Epidermal melanocyte (primary cell): ENCODE data around the gene NRG3.

Experiments
- DNase-seq: peaks from one replicate; pipeline ENCODE4 v3.0.0; 2011; ENCODE audit warnings: low spot score; ENCODE audit not compliant: insufficient read length

Gene NRG3

DNA sequence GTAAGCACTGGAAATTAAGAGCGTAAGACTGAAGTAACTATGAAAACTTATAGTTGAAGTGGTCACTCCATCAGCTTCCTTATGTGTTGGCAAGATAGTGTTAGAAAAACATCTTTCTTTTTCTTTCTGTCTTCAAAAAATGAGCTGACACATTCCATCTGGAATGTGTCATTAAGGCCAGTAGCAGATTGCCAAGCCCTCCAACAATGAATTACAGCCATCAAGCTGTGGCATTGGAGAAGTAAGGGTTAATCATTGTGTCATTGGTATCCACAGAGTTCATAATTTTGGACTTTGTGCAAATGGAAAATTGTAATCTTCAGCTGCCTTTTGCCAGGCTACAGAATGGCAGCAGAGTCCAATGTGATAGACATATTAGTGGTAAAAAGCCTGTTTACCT, 926.3 kb downstream of the NRG3 start:
- DNase-seq, result no peak

DNA sequence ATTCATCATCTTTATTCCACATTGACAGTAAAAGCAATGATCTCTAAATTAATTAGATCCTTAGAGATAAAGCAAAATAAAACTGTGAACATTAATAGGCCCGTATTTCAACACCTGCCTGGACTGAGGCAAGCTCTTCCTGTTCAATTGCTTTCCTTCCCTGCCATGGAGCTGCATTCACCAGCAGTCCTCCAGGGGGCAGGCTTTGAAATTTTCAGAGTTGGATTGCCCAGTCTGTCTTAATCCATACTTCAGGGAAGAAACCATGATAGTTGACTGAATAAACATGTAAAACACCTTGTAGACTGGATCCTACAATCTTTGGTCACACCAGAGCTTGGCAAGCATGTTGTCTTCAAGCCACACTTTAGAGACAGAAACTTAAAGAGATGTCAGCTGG, 936.6 kb downstream of the NRG3 start:
- DNase-seq, result no peak

DNA sequence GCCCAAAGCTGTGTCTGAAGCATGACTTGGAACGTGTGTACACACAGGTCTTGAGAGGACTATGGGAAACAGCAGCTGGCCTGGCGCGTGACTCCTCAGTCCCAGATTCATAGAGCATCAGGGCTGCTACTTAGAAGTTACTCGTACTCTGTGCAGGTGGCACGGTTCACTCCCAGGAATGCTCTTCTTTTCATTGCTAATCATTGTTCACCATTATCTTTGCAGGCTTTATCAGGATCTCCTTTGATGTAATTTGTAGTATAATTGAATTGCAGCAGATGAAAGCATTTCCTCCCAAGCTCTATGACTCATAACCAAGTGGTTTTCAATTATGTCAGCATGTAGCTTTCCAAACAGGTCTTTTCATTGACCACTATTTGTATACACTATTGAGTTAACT, 938.9 kb downstream of the NRG3 start:
- DNase-seq, result no peak

DNA sequence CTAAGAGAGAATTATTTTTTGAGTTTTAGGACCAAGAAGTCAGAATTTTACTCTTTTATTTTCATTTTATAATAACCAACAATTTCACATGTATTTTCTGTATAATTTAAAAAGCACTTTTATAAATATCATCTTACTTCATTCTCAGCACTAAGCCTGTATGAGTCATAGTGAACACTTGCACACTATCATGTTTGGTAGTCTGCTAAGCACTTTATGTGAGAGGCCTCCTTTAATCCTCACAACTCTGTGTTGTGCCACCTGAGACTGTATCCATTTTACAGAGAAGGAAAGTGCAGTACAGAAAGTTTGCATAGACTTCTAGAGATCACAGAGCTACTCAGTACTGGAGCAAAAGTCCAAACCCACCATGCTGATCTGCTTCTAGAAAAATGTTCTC, 939.6 kb downstream of the NRG3 start:
- no peak for DNase-seq

DNA sequence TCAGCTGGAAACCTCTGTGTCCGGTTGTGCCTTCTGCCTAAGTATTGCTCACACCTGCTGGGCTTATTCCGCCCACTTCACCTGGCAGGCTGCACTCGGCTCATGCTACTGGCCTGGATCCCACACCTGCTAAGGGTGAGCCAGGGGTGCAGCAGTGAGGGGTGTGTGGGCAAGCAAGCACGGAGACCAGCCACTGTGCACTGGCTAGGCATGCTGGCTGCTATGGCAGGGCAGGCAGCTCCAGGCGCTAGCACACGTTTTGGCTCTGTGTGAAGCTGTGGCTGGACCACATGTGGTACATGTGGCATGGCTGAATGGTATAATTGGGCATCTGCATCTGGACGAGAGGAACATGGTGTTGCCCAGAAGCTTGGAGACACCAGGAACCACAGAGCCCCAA, 940.7 kb downstream of the NRG3 start:
- no peak for DNase-seq

DNA sequence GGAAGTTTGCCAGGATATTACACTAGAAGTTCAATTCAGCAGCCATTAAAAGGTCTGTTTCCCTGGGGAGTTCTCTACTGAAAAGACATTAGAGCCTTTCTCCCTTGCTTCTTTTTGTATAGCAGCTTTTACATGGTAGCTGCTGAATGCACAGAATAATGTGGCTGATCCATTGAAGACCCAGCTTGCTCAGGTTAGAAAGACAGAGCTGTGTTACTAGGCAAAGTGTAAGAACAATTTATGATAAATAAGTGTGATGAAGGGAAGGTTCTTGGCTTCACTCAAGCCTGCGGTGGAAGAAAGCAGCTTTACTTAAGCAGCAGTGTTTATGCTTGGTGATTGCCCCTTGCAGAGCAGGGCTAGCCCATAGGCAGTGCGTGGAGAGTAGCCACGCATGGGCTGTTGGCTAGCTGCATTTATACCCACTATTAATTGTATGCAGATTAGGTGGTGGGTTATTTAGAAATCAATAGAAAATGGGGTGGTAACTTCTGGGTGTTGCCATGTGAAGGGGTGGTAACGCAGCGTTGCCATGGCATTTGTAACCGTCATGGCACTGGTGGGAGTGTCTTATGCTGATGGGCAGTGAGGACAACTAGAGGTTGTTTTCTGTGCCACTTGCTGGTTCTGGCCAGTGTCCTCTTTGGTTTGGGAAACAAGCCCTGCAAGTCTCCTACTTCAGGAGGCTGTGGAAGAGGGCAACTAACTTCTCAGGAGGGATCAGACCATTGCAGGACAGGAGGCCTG, 942.9 kb downstream of the NRG3 start:
- DNase-seq, result no peak

DNA sequence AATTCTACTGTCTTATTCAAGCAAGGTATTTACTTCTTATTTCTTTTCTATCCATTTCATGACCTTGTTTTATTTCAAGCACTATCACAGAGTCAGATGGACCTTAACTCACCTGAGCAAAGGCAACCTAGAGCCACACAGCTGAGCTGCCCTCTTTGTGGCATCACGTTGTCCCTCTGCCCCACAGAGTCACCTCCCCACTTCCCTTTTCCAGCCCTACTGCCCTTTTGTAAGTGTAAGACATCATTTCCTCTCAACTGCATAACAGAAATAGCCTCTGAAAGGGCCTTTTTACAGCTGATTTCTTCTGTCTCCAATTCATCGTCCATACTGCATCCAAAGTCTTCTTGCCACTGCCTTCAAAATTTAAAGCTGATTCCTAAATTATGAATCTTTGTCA, 946.0 kb downstream of the NRG3 start:
- DNase-seq, result no peak

DNA sequence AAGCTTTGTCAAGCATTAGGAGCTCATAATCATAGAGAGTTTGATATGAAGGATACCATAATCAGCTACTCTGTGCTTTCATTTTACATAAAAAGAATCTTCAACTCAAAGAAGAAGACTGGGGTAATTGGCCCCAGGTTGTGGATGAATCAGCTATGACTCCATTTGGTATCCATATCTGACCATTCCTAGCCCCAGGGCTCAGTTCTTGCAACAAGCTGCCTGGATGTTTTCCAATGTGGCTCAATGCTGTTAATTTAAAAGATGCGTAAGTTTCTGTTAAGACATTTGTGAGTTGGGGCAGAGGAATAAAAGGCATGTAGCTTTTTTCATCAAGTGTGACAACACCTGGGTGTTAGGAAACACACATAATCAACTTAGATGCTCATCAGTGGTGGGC, 951.1 kb downstream of the NRG3 start:
- DNase-seq, result no peak

DNA sequence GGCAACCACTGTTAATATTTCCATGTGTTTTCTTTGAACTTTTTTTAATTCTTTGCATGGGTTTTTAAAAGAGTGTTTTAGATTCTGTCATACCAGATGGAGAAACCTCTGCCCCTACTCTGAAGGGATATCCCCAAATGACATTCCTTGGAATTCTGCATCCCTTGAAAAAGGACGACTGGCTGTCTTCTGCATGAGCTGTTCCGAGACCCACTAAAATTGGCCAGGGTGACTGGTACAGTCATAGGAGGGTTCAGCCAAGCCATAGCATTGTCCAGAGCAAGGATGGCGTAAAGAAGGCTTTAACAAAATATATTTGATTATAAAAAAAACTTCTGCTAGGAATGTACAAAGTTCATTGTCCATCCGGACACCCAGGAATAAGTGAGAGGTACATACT, 952.9 kb downstream of the NRG3 start:
- DNase-seq, result no peak

DNA sequence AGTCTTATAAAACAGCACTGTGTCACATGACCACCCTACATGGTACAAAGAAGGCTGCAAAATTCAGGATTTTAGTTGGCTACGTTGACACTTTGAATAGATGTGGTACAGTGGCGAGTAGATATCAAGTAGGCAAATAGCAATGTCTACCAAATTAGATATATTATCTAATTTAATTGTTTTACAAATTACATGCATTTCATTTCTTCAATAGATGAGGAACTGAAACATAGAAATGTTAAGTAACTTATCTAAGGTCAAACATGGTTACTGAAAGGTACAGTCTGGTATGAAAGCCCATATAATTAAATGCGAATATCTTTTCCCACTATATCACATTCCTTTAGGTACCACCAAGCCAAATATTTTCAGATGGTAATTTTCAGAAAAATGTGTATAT, 972.2 kb downstream of the NRG3 start:
- no peak for DNase-seq

DNA sequence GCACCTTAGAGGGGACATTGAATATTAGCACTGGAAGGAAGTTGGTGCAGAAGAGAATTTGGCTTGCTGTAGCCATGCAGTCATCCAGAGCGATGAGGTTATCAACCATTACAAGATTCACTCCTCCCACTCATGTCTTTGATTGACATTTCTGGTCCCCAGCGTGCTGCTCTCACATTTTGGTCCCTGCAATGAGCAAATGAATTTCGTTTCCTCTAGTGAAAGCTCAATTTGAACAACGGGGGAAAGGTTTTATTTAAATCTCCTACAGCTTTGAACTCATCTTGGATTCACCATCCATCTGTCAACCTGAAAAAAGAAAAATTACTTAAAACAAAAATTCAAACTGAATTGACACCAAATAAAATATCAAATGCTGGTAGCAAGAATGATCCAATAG, 975.2 kb downstream of the NRG3 start:
- no peak for DNase-seq

DNA sequence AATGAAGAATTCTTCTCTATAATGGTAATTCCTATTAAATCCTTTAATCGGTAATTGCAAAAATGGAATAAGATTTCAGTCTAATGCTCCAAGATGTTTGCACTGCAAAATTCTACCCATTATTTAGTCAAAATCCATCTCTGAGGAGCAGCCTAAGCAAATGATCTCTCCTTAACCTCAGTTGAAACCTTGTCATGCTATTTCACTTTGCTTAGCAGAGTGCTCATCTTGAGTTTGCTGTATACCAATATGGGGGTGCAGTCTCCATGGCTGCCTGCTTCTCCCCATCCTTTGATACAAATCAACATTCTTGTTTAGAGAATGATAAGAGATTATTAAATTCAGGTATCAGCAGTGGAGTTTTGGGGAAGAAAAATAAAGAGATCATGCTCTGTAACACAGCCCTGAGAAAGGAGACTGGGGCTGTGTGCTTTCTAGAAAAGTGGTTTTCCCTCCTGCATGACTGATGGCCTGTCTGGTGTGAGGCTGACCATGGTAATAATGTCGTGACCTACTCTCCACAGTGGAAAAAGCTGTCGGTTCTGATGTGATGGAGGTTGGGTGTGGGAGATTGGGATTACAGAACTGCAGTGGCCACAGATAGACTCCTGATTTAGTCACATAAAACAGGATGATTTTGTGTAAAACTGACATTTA, 982.1 kb downstream of the NRG3 start:
- DNase-seq, result no peak

DNA sequence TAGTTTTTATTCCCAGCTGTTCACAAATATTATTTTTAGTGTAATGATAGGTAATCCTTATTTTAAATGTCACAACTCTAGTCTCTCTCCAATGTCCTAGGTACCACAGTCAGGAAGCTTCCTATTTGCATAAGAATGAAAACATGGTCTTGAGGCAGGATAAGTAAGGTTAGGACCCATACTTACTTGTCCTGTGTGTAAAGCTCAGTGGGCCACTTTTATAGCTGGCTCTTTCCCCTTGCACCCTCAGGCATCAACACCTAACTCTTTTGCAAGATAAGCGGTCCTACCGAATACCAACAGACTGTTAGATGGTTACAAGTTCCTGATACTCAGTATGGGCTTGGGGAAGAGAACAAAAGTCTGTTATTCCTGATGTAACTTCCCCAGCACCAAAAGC, 986.9 kb downstream of the NRG3 start:
- DNase-seq, result no peak

DNA sequence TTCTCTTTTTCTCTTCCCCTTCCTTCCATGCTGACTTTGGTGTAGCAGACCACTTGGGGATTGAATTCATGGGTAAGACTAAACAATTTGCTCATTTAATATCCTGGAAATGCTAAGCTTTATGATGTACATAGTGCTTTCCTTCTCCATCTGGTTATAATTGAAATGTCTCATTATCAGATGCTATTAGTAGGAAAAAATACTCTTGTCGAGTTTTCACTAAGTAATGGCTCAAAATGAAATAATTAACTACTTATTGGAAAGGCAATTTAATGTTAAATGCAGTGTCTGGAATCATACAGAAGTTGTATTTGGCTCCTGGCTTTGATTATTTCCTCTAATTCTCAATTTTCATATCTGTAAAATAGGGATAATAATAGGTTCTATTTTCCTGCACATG, 990.4 kb downstream of the NRG3 start:
- DNase-seq, result no peak

DNA sequence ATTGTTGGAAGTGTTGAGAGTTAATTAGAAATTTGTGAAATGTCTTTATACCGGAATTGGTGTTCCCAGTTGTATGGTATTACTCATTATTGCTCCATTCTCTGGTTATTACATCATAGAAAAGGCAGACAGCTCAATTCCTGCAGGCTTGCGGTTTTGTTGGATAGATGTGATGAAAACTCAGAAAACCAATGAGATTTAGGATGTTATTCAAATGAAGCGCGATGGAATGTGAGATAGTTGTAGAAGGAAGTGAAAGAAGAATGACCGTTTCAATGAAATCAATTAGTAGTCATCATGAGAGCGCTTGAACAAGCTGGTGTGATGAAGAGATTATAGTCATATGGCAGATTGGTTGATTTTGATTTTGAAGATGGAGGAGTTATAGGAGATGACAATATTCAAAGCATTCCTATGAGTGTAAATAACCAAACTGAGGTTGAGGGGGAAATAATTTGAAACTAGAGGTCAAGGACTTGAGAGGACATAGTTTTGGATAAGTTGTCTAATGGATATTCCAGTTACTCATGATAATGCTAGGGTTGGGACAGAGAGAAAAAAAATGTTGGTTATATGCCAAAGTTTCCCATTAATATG, 991.5 kb downstream of the NRG3 start:
- DNase-seq, result no peak

DNA sequence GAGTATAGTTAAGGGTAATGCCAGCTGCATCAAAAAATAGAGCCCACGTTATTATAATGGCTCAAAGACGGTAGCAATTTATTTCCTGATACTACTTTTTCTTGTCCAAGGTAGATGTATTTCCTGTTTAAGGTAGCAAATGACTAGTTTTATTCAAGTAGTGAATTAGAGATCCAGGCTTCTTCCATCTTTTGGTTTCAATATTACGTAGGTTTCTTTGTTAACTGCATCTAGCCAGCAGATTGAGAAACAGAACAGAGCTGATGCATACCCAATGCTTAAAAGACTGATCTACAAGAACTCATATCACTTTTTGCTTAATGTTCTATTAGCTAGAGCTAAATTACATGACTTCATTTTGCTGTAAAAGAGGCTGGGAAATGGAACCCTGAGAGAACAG, 992.1 kb downstream of the NRG3 start:
- no peak for DNase-seq

DNA sequence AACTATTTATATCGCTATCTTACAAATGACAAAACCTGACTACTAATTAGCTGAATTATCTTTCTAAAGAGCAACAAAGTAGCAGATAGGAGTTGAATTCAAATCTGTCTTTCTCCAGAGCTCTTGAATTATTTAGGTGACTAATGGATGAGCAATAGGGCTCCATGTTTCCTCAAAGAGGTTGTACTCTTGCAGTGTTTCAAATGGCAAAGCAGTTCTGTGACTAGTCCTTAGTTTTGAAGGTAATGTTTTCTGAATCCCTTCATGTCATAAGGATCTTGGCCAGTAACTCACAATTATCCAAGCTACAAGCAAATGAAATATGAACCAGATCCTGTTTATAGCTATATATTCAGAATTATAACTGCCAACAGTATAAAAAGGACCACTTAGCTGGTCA, 999.7 kb downstream of the NRG3 start:
- DNase-seq, result no peak

DNA sequence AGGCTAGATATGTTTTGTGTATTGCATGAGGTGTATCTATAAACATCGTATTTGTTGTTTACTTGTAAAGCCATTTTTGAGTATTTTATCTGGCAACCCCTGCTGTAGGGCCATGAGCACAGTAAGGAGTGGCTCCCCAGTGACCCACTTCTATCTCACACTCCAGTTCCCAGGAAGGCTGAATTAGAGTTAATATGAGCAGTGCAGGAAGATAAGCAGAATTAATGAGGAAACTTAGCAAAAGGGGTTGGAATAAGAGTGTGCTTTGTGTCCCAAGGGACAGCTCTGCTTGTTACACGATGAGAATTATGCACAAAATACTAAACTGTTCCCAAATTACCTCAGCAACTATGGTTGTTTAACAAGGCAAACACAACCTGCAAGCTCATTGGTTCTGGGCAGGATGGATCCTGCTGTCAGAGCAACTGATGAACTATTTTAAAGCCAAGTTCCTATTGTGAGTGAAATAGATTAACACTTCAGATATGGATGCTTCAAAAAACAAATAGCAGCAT, 1005.8 kb downstream of the NRG3 start:
- no peak for DNase-seq

DNA sequence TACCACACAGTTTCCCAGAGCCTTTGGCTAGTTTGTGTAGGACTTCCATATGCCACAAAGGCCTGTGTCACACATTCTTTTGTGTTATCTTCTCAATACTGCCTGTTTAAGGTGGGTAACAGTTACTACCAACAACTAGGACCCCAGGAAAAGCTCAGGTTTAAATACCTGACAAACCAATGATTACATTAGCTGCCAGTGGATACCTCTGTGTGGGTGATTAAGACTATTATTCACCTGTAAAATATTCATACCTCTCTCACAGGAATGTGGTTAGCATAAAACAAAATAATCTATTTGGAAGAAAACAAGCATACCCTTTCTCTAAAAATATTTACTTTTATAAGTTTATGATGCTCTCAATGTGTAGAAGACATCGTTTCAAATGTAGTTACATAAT, 1007.7 kb downstream of the NRG3 start:
- DNase-seq, result no peak

DNA sequence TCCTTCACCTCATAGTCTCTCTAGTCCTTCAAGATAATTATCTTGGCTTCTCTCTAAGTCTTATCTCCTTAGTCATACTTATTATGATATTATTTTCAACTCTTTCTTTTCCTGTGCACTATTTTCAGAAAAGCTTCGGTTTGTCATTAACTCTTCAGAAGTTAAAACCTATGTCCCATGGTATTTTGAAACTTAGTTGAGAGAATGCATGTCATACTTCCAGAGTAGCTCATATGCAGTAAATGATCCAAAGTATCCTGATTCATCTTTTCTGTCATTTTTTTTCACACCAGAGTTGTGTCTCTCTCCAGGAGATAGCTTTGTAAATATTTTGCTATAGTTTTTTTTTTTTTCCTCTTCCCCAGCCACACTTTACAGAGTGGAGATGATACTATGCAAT, 1008.6 kb downstream of the NRG3 start:
- no peak for DNase-seq

DNA sequence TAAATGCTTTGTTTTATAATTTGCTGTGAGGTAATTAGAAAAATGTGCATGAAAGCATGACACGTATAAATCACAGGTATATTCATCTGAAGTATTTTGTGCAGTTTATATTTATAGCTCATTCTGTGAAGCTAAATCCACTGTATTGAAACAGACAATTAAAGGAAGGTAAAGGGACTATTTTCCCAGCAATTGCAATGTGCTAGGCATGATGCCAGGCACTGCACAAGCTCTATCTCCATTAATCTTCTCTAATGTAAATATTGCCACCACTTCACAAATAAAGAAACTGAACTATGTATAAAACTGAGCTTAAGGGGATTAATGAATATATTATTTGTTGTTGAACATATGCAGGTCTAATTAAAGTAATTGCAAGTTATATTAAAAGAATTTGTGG, 1012.5 kb downstream of the NRG3 start:
- no peak for DNase-seq

DNA sequence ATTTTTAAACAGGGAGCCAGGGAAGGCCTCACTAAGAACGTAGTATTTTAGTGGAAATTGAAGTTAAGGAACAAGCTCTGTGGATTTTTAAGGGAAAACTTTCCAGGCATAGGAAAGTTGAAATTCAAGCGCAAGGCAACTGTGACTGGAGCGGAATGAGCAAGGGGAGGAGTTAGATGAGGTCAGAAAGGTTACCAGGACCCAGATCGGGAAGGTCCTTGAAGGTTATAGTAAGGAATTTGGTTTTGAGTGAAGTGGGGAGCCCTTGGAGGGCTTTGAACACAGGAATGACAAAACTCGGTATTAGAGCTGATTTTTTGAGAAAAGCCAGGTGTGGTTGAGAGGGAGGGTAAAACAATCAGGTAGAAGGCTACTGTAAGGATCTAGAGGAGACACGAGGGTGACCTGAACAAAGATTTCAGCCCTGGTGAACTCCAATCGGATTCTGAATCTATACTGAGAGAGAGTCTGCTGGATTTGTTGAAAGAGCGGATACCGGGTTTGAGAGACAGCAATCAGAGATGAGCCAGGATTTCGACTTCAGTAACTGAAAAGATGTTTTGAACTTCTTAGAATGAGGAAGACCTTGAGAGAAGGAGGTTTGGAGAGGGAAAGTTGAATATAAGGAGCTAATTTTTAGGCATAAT, 1013.9 kb downstream of the NRG3 start:
- DNase-seq, result no peak
